ENCODE data around the gene ARL16.

Gene ARL16

GRCh38 chr17:81713556-81714411 lies 30.2 kb upstream of the ARL16 start:
- TF ChIP-seq POLR2AphosphoS5 (IDR thresholded peaks at IDR 0.05; ENCODE audit: borderline replicate concordance, low read depth, low read length) = no peak
- no peak for TF ChIP-seq EZH2 (IDR thresholded peaks at IDR 0.05)
- TF ChIP-seq FOXP2 (optimal IDR thresholded peaks at IDR 0.05; ENCODE audit: control extremely low read depth, extremely low read length, insufficient read depth) = no peak
- no peaks in the 10 kb centered on the region for H3K9me3 ChIP-seq (ENCODE audit: low read depth, low read length)
- no peak overlapping the region for H3K27ac ChIP-seq
- no peak for DNase-seq (ENCODE audit: low read depth, low spot score)
- H3K36me3 ChIP-seq (ENCODE audit: insufficient read depth, low read length) = no peaks in the 10 kb centered on the region; the same call in 1 of the 2 replicates
- peak overlapping the region; percentile 90 for H3K9ac ChIP-seq (ENCODE audit: insufficient read length)
- H3K4me3 ChIP-seq = peak overlapping the region; percentile 89

- peak overlapping the region; percentile 89 for H3K4me3 ChIP-seq
- no peak overlapping the region for H3K27ac ChIP-seq
- TF ChIP-seq EZH2 (IDR thresholded peaks at IDR 0.05) (no peak), POLR2AphosphoS5 (IDR thresholded peaks at IDR 0.05; ENCODE audit: borderline replicate concordance, low read depth, low read length) (no peak), FOXP2 (optimal IDR thresholded peaks at IDR 0.05; ENCODE audit: control extremely low read depth, extremely low read length, insufficient read depth) (no peak)
- H3K36me3 ChIP-seq (ENCODE audit: insufficient read depth, low read length) = peaks cover 1% of the 10 kb centered on the region; the same call in 1 of the 2 replicates
- peak overlapping the region; percentile 90 for H3K9ac ChIP-seq (ENCODE audit: insufficient read length)
- DNase-seq (ENCODE audit: low read depth, low spot score) = no peak
- H3K9me3 ChIP-seq (ENCODE audit: low read depth, low read length) = no peaks in the 10 kb centered on the region
Observed at GRCh38 chr17:81713004-81713555, 29.5 kb upstream of the ARL16 start.

GRCh38 chr17:81712468-81713003 lies 28.9 kb upstream of the ARL16 start:
- TF ChIP-seq FOXP2 (optimal IDR thresholded peaks at IDR 0.05; ENCODE audit: control extremely low read depth, extremely low read length, insufficient read depth) (no peak), EZH2 (IDR thresholded peaks at IDR 0.05) (no peak), POLR2AphosphoS5 (IDR thresholded peaks at IDR 0.05; ENCODE audit: borderline replicate concordance, low read depth, low read length) (no peak; the same call in 1 of the 2 replicates)
- H3K4me3 ChIP-seq = peak overlapping the region; percentile 89
- DNase-seq (ENCODE audit: low read depth, low spot score) = no peak
- no peaks in the 10 kb centered on the region for H3K9me3 ChIP-seq (ENCODE audit: low read depth, low read length)
- H3K36me3 ChIP-seq (ENCODE audit: insufficient read depth, low read length) = peaks cover 7% of the 10 kb centered on the region; the same call in 1 of the 2 replicates
- H3K27ac ChIP-seq = no peak overlapping the region; the same call in 1 of the 2 replicates
- H3K9ac ChIP-seq (ENCODE audit: insufficient read length) = peak overlapping the region; percentile 90

- Histone ChIP-seq H3K9me3 (ENCODE audit: low read depth, low read length) (no peaks in the 10 kb centered on the region), H3K4me3 (peak within 1 kb of the TSS; percentile 89), H3K27ac (peak within 1 kb of the TSS; percentile 80; the same call in 1 of the 2 replicates), H3K9ac (ENCODE audit: insufficient read length) (peak within 1 kb of the TSS; percentile 90), H3K36me3 (ENCODE audit: insufficient read depth, low read length) (peaks cover 13% of the 10 kb centered on the region)
- TF ChIP-seq FOXP2 (optimal IDR thresholded peaks at IDR 0.05; ENCODE audit: control extremely low read depth, extremely low read length, insufficient read depth) = no peak
- TF ChIP-seq POLR2AphosphoS5 (IDR thresholded peaks at IDR 0.05; ENCODE audit: borderline replicate concordance, low read depth, low read length) = peak; percentile 23; the same call in 1 of the 2 replicates
- no peak for TF ChIP-seq EZH2 (IDR thresholded peaks at IDR 0.05)
- no peak for DNase-seq (ENCODE audit: low read depth, low spot score)
Observed at GRCh38 chr17:81711814-81712467, 28.3 kb upstream of the ARL16 start, which contains the start of gene SLC25A10. SLC25A10 (plus strand) TSS chr17:81712284; CDS start chr17:81712427, 143 bp downstream.

- no peak overlapping the region for H3K9ac ChIP-seq (ENCODE audit: insufficient read length)
- TF ChIP-seq POLR2AphosphoS5 (IDR thresholded peaks at IDR 0.05; ENCODE audit: borderline replicate concordance, low read depth, low read length) (no peak; the same call in 1 of the 2 replicates), EZH2 (IDR thresholded peaks at IDR 0.05) (no peak)
- peaks cover 25% of the 10 kb centered on the region for H3K36me3 ChIP-seq (ENCODE audit: insufficient read depth, low read length)
- no peaks in the 10 kb centered on the region for H3K9me3 ChIP-seq (ENCODE audit: low read depth, low read length)
- H3K27ac ChIP-seq = no peak overlapping the region
- DNase-seq (ENCODE audit: low read depth, low spot score) = no peak
- peak overlapping the region; percentile 89; the same call in 1 of the 2 replicates for H3K4me3 ChIP-seq
Observed at GRCh38 chr17:81710514-81711308, 27.1 kb upstream of the ARL16 start.

GRCh38 chr17:81708739-81709185 lies 25.2 kb upstream of the ARL16 start:
- no peak overlapping the region for H3K4me3 ChIP-seq
- DNase-seq (ENCODE audit: low read depth, low spot score) = no peak
- TF ChIP-seq EZH2 (IDR thresholded peaks at IDR 0.05) = no peak
- peak; percentile 19; the same call in 1 of the 2 replicates for TF ChIP-seq POLR2AphosphoS5 (IDR thresholded peaks at IDR 0.05; ENCODE audit: borderline replicate concordance, low read depth, low read length)
- H3K9me3 ChIP-seq (ENCODE audit: low read depth, low read length) = no peaks in the 10 kb centered on the region
- H3K9ac ChIP-seq (ENCODE audit: insufficient read length) = no peak overlapping the region
- peak overlapping the region; percentile 31; the same call in 1 of the 2 replicates for H3K27ac ChIP-seq
- H3K36me3 ChIP-seq (ENCODE audit: insufficient read depth, low read length) = peaks cover 39% of the 10 kb centered on the region
